Esophagus squamous epithelium (tissue), 4 donors: ENCODE measurements around the gene TFF1.

Source experiments
- POLR2A ChIP-seq, 4 donors: fragments of 450-650 bp; IDR thresholded peaks; one replicate each; pipeline ENCODE4 v1.6.1; 2017; ENCODE audit warnings: antibody characterized with exemption in 4 of 4, mild to moderate bottlenecking in 4 of 4, moderate library complexity in 3 of 4
- TF ChIP-seq, protein P1 (sequence below), 6 experiments: fragments of 450-650 bp in 4 of 6; fragments of 200-600 bp in 2 of 6; sonication (generic) in 2 of 6; IDR thresholded peaks; one replicate each; pipeline ENCODE4 v1.5.1; 2016 to 2019; ENCODE audit warnings: antibody characterized with exemption in 6 of 6, mild to moderate bottlenecking in 4 of 6, moderate library complexity in 4 of 6

DNA sequence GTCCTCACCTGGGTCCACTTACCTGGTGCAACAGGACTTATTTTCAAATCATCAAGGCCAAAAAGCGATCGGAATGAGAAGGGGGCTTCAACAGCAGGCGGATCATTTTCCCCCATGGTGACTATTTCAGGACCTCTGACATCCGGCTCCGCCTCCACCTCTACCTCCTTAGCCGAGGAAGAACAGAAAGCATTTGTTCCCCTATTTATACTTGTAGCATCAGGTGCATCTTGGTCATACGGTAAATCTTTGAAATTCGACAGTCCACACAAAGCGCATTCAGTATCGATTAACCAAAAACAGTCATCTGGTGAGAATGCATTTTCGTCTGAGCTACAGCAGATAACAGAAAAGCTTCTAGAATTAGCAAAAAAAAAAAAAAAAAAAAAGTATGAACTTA, 29.0 kb upstream of the TFF1 start:
- TF ChIP-seq, protein P1, sequence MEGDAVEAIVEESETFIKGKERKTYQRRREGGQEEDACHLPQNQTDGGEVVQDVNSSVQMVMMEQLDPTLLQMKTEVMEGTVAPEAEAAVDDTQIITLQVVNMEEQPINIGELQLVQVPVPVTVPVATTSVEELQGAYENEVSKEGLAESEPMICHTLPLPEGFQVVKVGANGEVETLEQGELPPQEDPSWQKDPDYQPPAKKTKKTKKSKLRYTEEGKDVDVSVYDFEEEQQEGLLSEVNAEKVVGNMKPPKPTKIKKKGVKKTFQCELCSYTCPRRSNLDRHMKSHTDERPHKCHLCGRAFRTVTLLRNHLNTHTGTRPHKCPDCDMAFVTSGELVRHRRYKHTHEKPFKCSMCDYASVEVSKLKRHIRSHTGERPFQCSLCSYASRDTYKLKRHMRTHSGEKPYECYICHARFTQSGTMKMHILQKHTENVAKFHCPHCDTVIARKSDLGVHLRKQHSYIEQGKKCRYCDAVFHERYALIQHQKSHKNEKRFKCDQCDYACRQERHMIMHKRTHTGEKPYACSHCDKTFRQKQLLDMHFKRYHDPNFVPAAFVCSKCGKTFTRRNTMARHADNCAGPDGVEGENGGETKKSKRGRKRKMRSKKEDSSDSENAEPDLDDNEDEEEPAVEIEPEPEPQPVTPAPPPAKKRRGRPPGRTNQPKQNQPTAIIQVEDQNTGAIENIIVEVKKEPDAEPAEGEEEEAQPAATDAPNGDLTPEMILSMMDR (IDR thresholded peaks at IDR 0.05) = no peak
- no peak for TF ChIP-seq POLR2A (IDR thresholded peaks at IDR 0.05)
